GM18499 (cell line): ENCODE measurements around the gene PIM3.

ENCODE experiments used
- ATAC-seq: cut with Tn5 transposase; IDR thresholded peaks from one replicate; pipeline ENCODE4 v1.9.1; 2021; ENCODE audit warnings: moderate number of reproducible peaks; ENCODE audit not compliant: insufficient read depth, unreplicated experiment

The PIM3 gene

GRCh38 chr22:49927483-49928184, 32.9 kb upstream of the PIM3 start:
- ATAC-seq, result no peak

- ATAC-seq, result no peak
These were observed 32.4 kb upstream of the PIM3 start for GRCh38 chr22:49928185-49928495.

GRCh38 chr22:49928555-49929210, 31.9 kb upstream of the PIM3 start:
- ATAC-seq, result no peak

GRCh38 chr22:49929211-49929979, 31.2 kb upstream of the PIM3 start:
- no peak for ATAC-seq

GRCh38 chr22:49929994-49930575, 30.5 kb upstream of the PIM3 start:
- ATAC-seq, result no peak

GRCh38 chr22:49930596-49931412, 29.8 kb upstream of the PIM3 start:
- no peak for ATAC-seq

GRCh38 chr22:49933236-49934159, 27.1 kb upstream of the PIM3 start:
- no peak for ATAC-seq

- no peak for ATAC-seq
These were observed 26.2 kb upstream of the PIM3 start for GRCh38 chr22:49934160-49934890.

GRCh38 chr22:49934891-49935557, 25.5 kb upstream of the PIM3 start:
- ATAC-seq, result no peak

- no peak for ATAC-seq
These were observed 25.0 kb upstream of the PIM3 start for GRCh38 chr22:49935561-49935960.

GRCh38 chr22:49936018-49936972, 24.3 kb upstream of the PIM3 start:
- ATAC-seq, result no peak

- no peak for ATAC-seq
These were observed 23.4 kb upstream of the PIM3 start for GRCh38 chr22:49936973-49937757.

GRCh38 chr22:49937758-49938564, 22.6 kb upstream of the PIM3 start:
- no peak for ATAC-seq

- no peak for ATAC-seq
These were observed 21.9 kb upstream of the PIM3 start for GRCh38 chr22:49938565-49939136.
